GM12801 (cell line): ENCODE data around the gene YDJC.

Experiments
- TF ChIP-seq, protein P1 (sequence below): IDR thresholded peaks from one replicate; pipeline ENCODE4 v1.5.1; 2011; ENCODE audit warnings: control low read depth; ENCODE audit not compliant: insufficient read length; ENCODE audit errors: extremely low read depth

Gene YDJC

GRCh38 chr22:21624120-21624879 is 5.5 kb downstream of the YDJC start:
- TF ChIP-seq, protein P1, sequence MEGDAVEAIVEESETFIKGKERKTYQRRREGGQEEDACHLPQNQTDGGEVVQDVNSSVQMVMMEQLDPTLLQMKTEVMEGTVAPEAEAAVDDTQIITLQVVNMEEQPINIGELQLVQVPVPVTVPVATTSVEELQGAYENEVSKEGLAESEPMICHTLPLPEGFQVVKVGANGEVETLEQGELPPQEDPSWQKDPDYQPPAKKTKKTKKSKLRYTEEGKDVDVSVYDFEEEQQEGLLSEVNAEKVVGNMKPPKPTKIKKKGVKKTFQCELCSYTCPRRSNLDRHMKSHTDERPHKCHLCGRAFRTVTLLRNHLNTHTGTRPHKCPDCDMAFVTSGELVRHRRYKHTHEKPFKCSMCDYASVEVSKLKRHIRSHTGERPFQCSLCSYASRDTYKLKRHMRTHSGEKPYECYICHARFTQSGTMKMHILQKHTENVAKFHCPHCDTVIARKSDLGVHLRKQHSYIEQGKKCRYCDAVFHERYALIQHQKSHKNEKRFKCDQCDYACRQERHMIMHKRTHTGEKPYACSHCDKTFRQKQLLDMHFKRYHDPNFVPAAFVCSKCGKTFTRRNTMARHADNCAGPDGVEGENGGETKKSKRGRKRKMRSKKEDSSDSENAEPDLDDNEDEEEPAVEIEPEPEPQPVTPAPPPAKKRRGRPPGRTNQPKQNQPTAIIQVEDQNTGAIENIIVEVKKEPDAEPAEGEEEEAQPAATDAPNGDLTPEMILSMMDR: no peak

GRCh38 chr22:21623648-21623970 is 6.2 kb downstream of the YDJC start:
- TF ChIP-seq, protein P1: no peak

- TF ChIP-seq, protein P1: no peak
Measured at GRCh38 chr22:21622919-21623647, 6.7 kb downstream of the YDJC start.

DNA sequence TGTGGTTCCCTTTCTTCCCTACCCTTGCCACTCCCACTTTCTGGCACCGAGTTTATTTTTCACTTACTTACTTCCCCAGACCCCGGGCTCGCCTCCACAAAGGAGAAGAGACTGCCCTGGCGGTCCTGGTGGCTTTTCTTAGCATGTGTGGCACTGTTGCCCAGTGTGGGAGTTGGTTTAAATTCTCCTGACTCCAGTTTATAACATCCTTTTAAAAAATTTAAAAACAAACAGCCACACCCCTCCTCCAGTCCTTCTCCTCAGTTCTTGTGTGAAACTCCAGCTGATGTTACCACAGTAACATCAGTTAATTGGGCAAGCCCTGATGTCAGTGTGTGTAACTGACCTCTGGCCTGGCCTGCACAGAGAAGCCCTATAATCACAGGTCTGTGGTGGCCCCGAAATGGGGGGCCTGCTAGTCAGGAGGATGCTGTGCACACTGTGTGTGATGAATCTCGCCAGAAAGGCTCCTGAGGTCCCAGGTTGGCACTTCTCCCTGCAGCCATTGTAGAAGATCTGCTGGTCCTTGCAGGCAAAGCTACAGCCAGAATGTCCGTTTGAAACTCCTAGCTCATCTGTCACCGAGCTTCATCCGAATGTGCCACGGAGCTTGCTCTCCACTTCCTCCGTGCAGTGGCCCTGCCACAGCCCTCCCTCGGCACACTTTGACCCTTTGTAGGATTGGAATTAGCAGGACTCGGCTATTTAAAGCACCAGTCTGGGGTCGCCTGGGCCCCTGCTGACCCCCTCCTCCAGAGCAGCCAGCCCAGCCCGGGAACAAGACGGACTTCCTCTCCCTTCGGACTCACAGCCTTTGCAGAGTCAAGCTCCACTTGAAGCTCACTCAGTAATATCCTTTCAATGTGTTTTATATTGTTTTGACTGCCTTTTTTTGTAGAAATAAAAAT is 7.6 kb downstream of the YDJC start:
- TF ChIP-seq, protein P1: no peak

DNA sequence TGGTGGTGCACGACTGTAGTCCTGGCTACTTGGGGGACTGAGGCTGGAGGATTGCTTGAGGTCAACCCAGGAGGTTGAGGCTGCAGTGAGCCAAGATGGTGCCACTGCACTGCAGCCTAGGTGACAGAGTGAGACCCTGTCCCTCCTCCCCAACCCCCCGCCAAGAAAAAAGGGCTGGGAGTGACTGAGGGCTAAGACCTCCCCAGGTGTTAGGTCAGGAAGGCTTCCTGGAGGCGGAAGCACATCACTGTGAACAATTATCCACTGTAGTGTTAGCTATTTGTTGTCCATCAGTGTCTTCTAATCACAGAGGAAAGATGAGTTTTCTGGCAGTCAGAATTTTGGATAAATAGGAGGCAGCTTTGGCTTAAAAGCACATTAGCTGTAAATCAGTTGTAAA is 8.8 kb downstream of the YDJC start:
- TF ChIP-seq, protein P1: no peak

DNA sequence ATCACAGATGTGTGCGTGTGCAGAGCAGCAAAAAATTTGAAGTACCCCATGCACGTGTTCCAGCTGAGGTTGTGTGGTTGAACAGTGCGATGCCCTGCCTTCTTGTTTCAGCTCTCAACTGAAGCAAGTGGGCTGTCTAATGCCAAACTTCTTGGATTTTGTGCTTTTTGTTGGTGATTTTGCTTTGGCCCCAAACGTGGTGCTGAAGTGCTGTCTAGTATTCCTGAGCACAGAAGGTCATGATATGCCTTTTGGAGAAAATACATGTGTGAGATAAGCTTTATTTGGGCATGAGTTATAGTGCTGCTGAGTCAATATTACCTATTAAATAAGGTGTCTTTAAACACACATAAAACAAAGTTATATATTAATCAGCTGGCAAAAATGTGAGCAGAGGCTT is 14.1 kb downstream of the YDJC start:
- TF ChIP-seq, protein P1: no peak
